Left renal cortex interstitium (tissue), 4 donors: Measurements from ENCODE around the gene TIPARP. TPM values are rescaled to one million over a fixed set of nuclear protein-coding genes. Genes with fewer than 3 reads are reported as not detected.
A peak's percentile ranks its signal among the peaks of the same experiment; 100 is the strongest.

Source experiments
- DNase-seq, 4 donors: peaks; one replicate each; pipeline ENCODE4 v3.0.0-alpha.2; 2013; ENCODE audit warnings: low read depth in 4 of 4, low spot score in 2 of 4, missing footprints in 1 of 4
- polyA plus RNA-seq, 4 donors: library from polyadenylated mRNA; unstranded; fragments of 120-200 nt; gene quantifications; one replicate each; pipeline ENCODE4 v1.2.1, GENCODE V29; 2013; ENCODE audit not compliant: insufficient read length in 4 of 4

TIPARP gene
- polyA plus RNA-seq: 10 to 100 TPM; 19.2 to 30.2 (median 22.5) TPM

GRCh38 chr3:156674046-156674910, at the start of gene TIPARP:
Gene TIPARP (plus strand): TSS chr3:156674590. CDS start chr3:156677698, 3,108 bp downstream.
- peak; percentile 95 to 97 (median 97) for DNase-seq

GRCh38 chr3:156626104-156626503, 48.3 kb upstream of the TIPARP start:
- DNase-seq: no peak

- no peak for DNase-seq
Observed at GRCh38 chr3:156627946-156628569, 46.3 kb upstream of the TIPARP start.

- no peak for DNase-seq
Observed at GRCh38 chr3:156628836-156629618, 45.4 kb upstream of the TIPARP start.

GRCh38 chr3:156630081-156630772, 44.2 kb upstream of the TIPARP start:
- DNase-seq: no peak

GRCh38 chr3:156630773-156631093, 43.7 kb upstream of the TIPARP start:
- DNase-seq: no peak

- no peak for DNase-seq
Observed at GRCh38 chr3:156631323-156631722, 43.1 kb upstream of the TIPARP start.

- DNase-seq: no peak
Observed at GRCh38 chr3:156632601-156633000, 41.8 kb upstream of the TIPARP start.

- DNase-seq: no peak
Observed at GRCh38 chr3:156633335-156633734, 41.1 kb upstream of the TIPARP start.

GRCh38 chr3:156635034-156635433, 39.4 kb upstream of the TIPARP start:
- no peak for DNase-seq

- no peak for DNase-seq
Observed at GRCh38 chr3:156635973-156636372, 38.4 kb upstream of the TIPARP start.

- no peak for DNase-seq
Observed at GRCh38 chr3:156637480-156638022, 36.8 kb upstream of the TIPARP start.

- DNase-seq: no peak
Observed at GRCh38 chr3:156638271-156638670, 36.1 kb upstream of the TIPARP start.

GRCh38 chr3:156639414-156640023, 34.9 kb upstream of the TIPARP start:
- DNase-seq: no peak

- DNase-seq: no peak
Observed at GRCh38 chr3:156641618-156641975, 32.8 kb upstream of the TIPARP start.

GRCh38 chr3:156642750-156643728, 31.4 kb upstream of the TIPARP start:
- no peak for DNase-seq

- no peak for DNase-seq
Observed at GRCh38 chr3:156643729-156644389, 30.5 kb upstream of the TIPARP start.

- no peak for DNase-seq
Observed at GRCh38 chr3:156644958-156645357, 29.4 kb upstream of the TIPARP start.
